Cardiac atrium fibroblast (primary cell): ENCODE results near the gene NT5DC4. TPM values are rescaled to one million over a fixed set of nuclear protein-coding genes. Genes with fewer than 3 reads are reported as not detected.

ENCODE experiments used
- total RNA-seq: library from RNA; depleted of rRNA; stranded (reverse); fragments of >200 nt; gene quantifications from 2 replicates; pipeline ENCODE4 v1.2.3, GENCODE V29; 2015

Gene NT5DC4
- total RNA-seq: not detected in 2 replicates

GRCh38 chr2:112720785-112721184, at the start of gene NT5DC4:
Gene NT5DC4, plus strand, starts transcription at chr2:112721020. Its CDS starts 60 bp downstream, at chr2:112721080.

GRCh38 chr2:112764071-112765044, 43.5 kb downstream of the NT5DC4 start, which contains the start of gene CKAP2L:
Gene CKAP2L, minus strand, starts transcription at chr2:112764609. Its CDS starts 11 bp downstream, at chr2:112764598.

GRCh38 chr2:112784199-112785189, 63.7 kb downstream of the NT5DC4 start, which contains the start of gene IL1A:
Gene IL1A, minus strand, starts transcription at chr2:112784493. Its CDS starts 723 bp downstream, at chr2:112783770.

Other genes starting within 250 kb of the NT5DC4 start
- gene TTL, start 238.9 kb upstream of the NT5DC4 start, total RNA-seq: 27.8 and 38.6 TPM in 2 replicates
- gene POLR1B, start 178.6 kb upstream of the NT5DC4 start, total RNA-seq: 11.5 and 12.8 TPM in 2 replicates
- 16.7 and 16.8 TPM in 2 replicates for gene CHCHD5, start 136.4 kb upstream of the NT5DC4 start, total RNA-seq
- 73.5 and 139 TPM in 2 replicates for gene SLC20A1, start 75.1 kb upstream of the NT5DC4 start, total RNA-seq
- gene CKAP2L, start 43.6 kb downstream of the NT5DC4 start, total RNA-seq: 0.72 and 1.1 TPM in 2 replicates
- gene IL1A, start 63.5 kb downstream of the NT5DC4 start, total RNA-seq: 0.18 TPM in 1 of 2 replicates, not detected in the other
- 0.72 and 8.4 TPM in 2 replicates for gene IL1B, start 115.8 kb downstream of the NT5DC4 start, total RNA-seq
- gene IL37, start 190.1 kb downstream of the NT5DC4 start, total RNA-seq: not detected in 2 replicates